AG09319 (cell line): ENCODE results near the gene TM2D1.

ENCODE experiments used
- DNase-seq: peaks from one replicate; pipeline ENCODE4 v3.0.0-alpha.2; 2010; ENCODE audit warnings: low read depth; ENCODE audit errors: extremely low read depth
- TF ChIP-seq, protein P1 (sequence below): IDR thresholded peaks from 2 replicates; pipeline ENCODE4 v1.5.1; 2011; ENCODE audit warnings: low read depth, mild to moderate bottlenecking, inconsistent platforms, low read length, moderate library complexity

Gene TM2D1

DNA sequence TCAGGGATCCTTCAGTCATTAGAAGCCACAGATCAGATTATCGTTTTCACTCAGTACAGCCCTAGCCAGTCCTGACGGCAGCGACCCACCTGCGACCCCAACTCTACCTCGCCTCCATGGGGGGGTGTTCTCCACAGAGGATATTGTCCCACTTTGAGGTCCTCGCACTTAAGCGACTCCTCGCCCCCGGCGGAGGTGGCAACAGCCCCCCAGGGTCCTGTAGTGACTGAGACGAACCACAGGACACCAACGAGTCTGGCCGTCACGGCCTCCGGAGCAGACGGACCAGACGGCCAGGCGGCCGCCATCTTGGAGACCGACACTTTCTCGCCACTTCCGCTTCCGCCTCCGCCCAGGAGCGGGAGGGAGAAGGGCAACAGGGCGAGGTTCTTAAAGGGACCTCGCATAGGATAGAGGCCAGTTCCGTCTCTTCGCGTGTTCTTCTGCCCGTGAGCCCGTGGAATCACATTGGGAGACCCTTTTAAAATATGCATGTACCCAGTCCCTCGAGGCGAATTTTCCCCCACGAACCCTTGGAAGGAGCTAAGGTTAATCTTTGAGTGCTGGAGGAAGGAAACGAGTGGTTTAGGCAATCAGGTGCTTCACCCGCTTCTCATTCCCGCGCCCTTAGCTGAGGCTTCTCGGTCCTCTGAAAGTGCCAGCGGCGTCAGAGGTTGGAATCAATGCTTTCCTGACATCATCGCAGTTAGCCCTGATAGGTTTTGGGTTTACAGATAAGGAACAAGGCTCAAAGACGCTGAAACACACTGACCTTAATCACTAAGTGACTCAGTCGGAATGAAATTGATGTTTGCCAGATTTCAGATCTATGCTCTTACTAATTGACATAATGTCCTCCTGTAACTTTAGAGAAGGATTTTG is at the start of gene TM2D1:
Gene TM2D1, minus strand, starts transcription at position 329 of the 882 bp plus-strand sequence. Its CDS starts 21 bp downstream, at position 308.
- TF ChIP-seq, protein P1, sequence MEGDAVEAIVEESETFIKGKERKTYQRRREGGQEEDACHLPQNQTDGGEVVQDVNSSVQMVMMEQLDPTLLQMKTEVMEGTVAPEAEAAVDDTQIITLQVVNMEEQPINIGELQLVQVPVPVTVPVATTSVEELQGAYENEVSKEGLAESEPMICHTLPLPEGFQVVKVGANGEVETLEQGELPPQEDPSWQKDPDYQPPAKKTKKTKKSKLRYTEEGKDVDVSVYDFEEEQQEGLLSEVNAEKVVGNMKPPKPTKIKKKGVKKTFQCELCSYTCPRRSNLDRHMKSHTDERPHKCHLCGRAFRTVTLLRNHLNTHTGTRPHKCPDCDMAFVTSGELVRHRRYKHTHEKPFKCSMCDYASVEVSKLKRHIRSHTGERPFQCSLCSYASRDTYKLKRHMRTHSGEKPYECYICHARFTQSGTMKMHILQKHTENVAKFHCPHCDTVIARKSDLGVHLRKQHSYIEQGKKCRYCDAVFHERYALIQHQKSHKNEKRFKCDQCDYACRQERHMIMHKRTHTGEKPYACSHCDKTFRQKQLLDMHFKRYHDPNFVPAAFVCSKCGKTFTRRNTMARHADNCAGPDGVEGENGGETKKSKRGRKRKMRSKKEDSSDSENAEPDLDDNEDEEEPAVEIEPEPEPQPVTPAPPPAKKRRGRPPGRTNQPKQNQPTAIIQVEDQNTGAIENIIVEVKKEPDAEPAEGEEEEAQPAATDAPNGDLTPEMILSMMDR: no peak
- peak; percentile 64 for DNase-seq

DNA sequence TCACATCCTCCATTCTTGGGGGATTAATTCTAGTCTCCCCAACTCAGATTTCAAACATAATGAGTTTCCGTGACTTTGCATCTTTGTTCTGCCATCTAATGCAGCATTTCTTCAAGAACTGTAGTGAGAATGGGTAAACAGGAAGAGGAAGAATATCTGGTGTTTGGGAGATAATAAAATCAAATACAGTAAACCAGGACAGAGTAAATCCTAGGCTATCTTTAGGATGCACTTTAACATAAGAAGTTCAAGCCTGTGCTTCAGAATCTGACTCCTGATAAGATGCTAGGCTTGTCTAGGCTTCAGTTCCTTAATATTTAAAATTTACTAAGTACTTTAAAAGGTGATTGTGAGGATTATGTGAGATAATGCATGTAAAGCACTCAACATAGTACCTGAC is 45.2 kb upstream of the TM2D1 start:
- no peak for DNase-seq
- TF ChIP-seq, protein P1: no peak

- DNase-seq: peak; percentile 32
- TF ChIP-seq, protein P1: no peak
Observed at GRCh38 chr1:61757950-61758349, 33.0 kb upstream of the TM2D1 start.

GRCh38 chr1:61756773-61757172 is 31.8 kb upstream of the TM2D1 start:
- no peak for DNase-seq
- TF ChIP-seq, protein P1: no peak

- no peak for DNase-seq
- TF ChIP-seq, protein P1: no peak
Observed at GRCh38 chr1:61754545-61754944, 29.6 kb upstream of the TM2D1 start.

- TF ChIP-seq, protein P1: no peak
- DNase-seq: no peak
Observed at GRCh38 chr1:61753998-61754508, 29.1 kb upstream of the TM2D1 start.

- no peak for DNase-seq
- TF ChIP-seq, protein P1: no peak
Observed at GRCh38 chr1:61752921-61753389, 28.0 kb upstream of the TM2D1 start.
